Body of pancreas (tissue), 4 donors: ENCODE results near the gene PGLYRP1. TPM values are rescaled to one million over a fixed set of nuclear protein-coding genes. Genes with fewer than 3 reads are reported as not detected.
A peak's percentile ranks its signal among the peaks of the same experiment; 100 is the strongest.

Source experiments
- ATAC-seq: fragments of 150-250 bp; one replicate; pipeline ENCODE4 v1.9.1; 2016
- DNase-seq, 4 donors: peaks; one replicate each; pipeline ENCODE4 v3.0.0-alpha.2; 2019
- H3K27ac ChIP-seq, 4 donors: fragments of 200-600 bp; sonication (generic); 1 replicate in 3 of 4; 2 replicates in 1 of 4; pipeline versions ENCODE4 v1.5.1 to v1.6.1; 2016 to 2019; ENCODE audit warnings: mild to moderate bottlenecking in 1 of 4, mixed read lengths in 1 of 4, moderate library complexity in 1 of 4
- H3K27me3 ChIP-seq, 2 donors: fragments of 200-600 bp; sonication (generic); one replicate each; pipeline ENCODE4 v1.6.0; 2016; ENCODE audit warnings: mild to moderate bottlenecking in 1 of 2
- H3K36me3 ChIP-seq, 2 donors: fragments of 200-600 bp; sonication (generic); replicated peaks in 1 of 2; 2 replicates each; pipeline ENCODE4 v1.5.1; 2016; ENCODE audit warnings: low read depth in 2 of 2; ENCODE audit not compliant: insufficient read depth in 1 of 2
- H3K4me1 ChIP-seq: fragments of 200-600 bp; sonication (generic); one replicate; pipeline ENCODE4 v1.6.0; 2016
- H3K4me3 ChIP-seq, 2 donors: fragments of 200-600 bp; sonication (generic); 1 replicate in 1 of 2; 2 replicates in 1 of 2; pipeline ENCODE4 v1.5.1; 2016 to 2019
- H3K9me3 ChIP-seq, 3 donors: fragments of 200-600 bp; sonication (generic); 1 replicate in 2 of 3; 2 replicates in 1 of 3; pipeline ENCODE4 v1.5.1; 2016
- POLR2A ChIP-seq, 3 donors: fragments of 450-650 bp; IDR thresholded peaks; one replicate each; pipeline ENCODE4 v1.6.1; 2016; ENCODE audit warnings: antibody characterized with exemption in 3 of 3, mild to moderate bottlenecking in 2 of 3
- WGBS, 2 donors: methylation state at CpG; one replicate each; pipeline ENCODE4 v1.1.5; 2017; 5-methylcytosine and 5-hydroxymethylcytosine counted together
- intact Hi-C: fragments of 100-400 bp; cut with DNase I; formaldehyde crosslinking; loops from one replicate; pipeline ENCODE4 v1.15.1; 2023
- total RNA-seq, 2 donors: library from RNA; depleted of rRNA; stranded (reverse); fragments of >200 nt; gene quantifications; one replicate each; pipeline ENCODE4 v1.1.0, GENCODE V29; 2016
- TF ChIP-seq, protein P1 (sequence below), 7 experiments: fragments of 450-650 bp in 4 of 7; fragments of 200-600 bp in 3 of 7; sonication (generic) in 3 of 7; IDR thresholded peaks; one replicate each; pipeline ENCODE4 v1.5.1; 2016 to 2019; ENCODE audit warnings: antibody characterized with exemption in 7 of 7

The PGLYRP1 gene
- total RNA-seq, 2 donors from 2014 or later, result not detected

DNA sequence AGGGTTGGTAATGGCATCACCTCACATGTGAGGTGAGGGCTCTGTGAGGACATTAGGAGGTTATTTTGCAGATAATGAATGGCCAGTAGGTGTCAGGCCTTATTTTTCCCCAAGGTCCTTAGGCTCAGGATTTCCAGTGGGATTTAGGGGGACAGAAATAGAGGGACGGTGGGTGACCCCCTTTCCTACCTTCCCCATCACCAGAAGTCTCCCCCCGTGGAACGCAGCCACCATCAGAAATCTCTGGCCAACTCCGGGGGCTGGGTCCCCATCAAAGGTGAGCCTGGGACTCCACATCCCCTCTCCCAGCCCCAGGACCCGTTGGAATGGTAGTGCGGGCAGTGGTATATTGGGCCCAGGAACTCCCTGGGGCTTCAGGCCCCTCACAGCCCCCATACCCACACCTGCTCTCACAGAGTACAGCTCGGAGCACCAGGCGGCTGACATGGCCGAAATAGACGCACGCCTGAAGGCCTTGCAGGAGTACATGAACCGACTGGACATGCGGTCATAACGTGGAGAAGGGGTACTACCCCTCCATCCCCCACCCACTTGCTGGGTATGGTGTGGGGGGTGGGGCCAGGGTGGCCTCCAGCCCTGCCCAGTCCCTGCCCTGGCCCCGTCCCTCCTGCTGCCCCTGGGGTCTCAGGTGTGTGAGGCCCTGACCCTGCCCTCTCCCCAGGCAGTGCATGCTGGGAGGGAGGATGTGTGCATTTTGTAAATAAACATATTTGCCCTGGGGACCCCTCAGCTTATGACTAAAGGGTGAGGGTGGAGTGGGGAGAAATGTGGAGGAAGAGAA, 4.8 kb downstream of the PGLYRP1 start:
- ATAC-seq (no peak), DNase-seq (no peak)
- no peaks in the 10 kb centered on the region for H3K36me3 ChIP-seq
- H3K4me3 ChIP-seq, result no peak overlapping the region
- no peaks in the 10 kb centered on the region for H3K9me3 ChIP-seq
- intact Hi-C loops, result no loop called here
- 91 to 94% methylated on average over 9 to 15 of the region's 15 CpGs for WGBS, 2 donors
- peaks cover 24% of the 10 kb centered on the region for H3K4me1 ChIP-seq
- H3K27me3 ChIP-seq, result peaks cover 2 to 12% of the 10 kb centered on the region in 2 donors
- TF ChIP-seq, protein P1, sequence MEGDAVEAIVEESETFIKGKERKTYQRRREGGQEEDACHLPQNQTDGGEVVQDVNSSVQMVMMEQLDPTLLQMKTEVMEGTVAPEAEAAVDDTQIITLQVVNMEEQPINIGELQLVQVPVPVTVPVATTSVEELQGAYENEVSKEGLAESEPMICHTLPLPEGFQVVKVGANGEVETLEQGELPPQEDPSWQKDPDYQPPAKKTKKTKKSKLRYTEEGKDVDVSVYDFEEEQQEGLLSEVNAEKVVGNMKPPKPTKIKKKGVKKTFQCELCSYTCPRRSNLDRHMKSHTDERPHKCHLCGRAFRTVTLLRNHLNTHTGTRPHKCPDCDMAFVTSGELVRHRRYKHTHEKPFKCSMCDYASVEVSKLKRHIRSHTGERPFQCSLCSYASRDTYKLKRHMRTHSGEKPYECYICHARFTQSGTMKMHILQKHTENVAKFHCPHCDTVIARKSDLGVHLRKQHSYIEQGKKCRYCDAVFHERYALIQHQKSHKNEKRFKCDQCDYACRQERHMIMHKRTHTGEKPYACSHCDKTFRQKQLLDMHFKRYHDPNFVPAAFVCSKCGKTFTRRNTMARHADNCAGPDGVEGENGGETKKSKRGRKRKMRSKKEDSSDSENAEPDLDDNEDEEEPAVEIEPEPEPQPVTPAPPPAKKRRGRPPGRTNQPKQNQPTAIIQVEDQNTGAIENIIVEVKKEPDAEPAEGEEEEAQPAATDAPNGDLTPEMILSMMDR (IDR thresholded peaks at IDR 0.05), result no peak
- no peak for TF ChIP-seq POLR2A (IDR thresholded peaks at IDR 0.05)
- H3K27ac ChIP-seq, result no peak overlapping the region

DNA sequence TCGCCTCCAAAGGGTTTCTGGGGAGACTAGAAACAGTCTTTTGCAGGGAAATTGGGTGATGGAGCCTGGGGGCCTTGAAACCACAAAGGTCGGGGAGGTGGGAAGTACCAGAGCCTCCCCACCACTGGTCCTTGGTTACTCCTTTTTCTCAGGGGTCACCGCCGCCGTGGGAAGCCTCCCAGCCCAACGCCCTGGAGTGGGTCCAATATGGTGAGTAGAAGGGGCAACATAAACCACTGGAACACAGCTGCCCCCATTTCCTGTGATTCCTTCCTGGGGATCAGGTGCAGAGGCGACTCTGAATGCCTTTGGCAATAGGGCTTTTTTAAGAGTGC, 5.8 kb downstream of the PGLYRP1 start:
- H3K4me3 ChIP-seq, result no peak overlapping the region
- no peak for TF ChIP-seq POLR2A (IDR thresholded peaks at IDR 0.05)
- TF ChIP-seq, protein P1 (IDR thresholded peaks at IDR 0.05), result no peak
- no peaks in the 10 kb centered on the region for H3K36me3 ChIP-seq
- intact Hi-C loops, result no loop called here
- H3K27ac ChIP-seq, result no peak overlapping the region
- peaks cover 0 to 2% of the 10 kb centered on the region in 2 donors for H3K27me3 ChIP-seq
- ATAC-seq (no peak), DNase-seq (no peak)
- 20 to 31% methylated on average over 3 to 7 of the region's 7 CpGs for WGBS, 2 donors
- H3K4me1 ChIP-seq, result peaks cover 24% of the 10 kb centered on the region
- H3K9me3 ChIP-seq, result no peaks in the 10 kb centered on the region

DNA sequence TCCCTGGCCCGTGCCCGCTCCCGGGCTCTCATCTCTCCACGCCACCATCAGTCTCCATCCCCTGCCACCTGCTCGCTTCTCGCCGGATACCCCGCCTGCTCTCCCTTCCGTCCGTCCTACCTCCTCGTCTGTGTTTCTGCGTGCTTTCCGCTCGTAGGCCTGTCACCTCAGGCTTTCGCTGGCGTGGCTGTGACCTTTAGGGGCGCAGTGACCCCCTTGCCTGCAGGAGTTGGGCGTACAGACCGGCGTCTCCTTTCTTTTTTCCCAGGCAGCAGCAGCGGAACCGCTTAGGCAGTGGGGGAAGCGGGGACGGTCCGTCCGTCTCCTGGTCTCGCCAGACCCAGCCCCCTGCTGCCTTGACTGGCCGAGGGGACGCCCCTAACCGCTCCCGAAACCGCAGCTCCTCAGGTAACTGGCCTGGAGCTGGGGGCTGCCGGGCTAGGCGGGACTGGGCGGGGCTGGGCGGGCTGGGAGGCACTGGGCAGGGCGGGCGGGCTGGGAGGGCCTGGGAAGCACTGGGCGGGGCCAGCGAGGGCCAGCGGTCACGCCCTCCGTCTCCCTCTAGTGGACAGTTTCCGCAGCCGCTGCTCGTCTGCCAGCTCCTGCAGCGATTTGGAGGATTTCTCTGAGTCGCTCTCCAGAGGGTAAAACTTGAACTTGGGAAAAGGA, 6.3 kb downstream of the PGLYRP1 start:
- Histone ChIP-seq H3K27me3 (no peaks in the 10 kb centered on the region), H3K36me3 (no peaks in the 10 kb centered on the region), H3K4me3 (peak overlapping the region; percentile 14 to 61), H3K9me3 (no peaks in the 10 kb centered on the region), H3K4me1 (peaks cover 24% of the 10 kb centered on the region), H3K27ac (peak overlapping the region in 1 of 4 donors; percentile 44)
- ATAC-seq (peak; percentile 84), DNase-seq (peak; percentile 82 to 87 (median 86))
- intact Hi-C loops, result no loop called here
- TF ChIP-seq, protein P1 (IDR thresholded peaks at IDR 0.05), result peak; percentile 64 to 92 (median 69)
- no peak for TF ChIP-seq POLR2A (IDR thresholded peaks at IDR 0.05)
- WGBS, 2 donors, result 1% methylated on average over 24 to 48 of the region's 48 CpGs

DNA sequence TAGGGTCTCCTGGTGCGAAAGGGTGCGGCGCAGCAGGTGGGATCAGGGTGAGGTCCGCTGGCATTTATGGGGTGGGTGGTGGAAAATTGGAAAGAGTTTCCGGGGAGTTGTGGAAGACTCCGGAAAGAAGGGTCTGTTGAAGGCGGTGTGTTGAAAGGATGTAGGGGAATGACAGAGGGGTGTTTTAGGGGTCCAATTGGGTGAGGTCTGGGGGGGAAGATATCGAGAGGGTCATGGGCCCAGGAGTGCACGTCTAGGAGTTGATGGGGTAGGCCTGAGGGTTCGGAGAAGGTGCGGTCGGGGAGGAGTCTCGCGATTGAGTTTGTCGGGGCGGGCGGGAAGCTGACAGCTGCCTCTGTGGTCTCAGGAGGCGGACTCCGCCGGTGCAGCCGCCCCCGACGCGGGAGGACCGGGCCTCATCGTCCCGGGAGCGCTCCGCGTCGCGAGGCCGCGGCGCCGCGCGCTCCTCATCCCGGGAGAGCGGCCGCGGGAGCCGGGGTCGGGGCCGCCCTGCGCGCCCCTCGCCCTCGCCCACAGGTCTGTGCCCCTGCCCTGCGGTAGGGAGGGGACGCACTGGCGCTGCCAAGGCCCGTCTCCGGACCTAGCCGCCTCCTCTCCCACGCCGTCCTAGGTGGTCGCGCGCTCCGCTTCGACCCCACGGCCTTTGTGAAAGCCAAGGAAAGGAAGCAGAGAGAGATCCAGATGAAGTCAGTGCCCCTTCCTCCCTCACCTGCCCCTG, 7.0 kb downstream of the PGLYRP1 start:
- ATAC-seq, result no peak
- Histone ChIP-seq H3K27ac (peak overlapping the region in 1 of 4 donors; percentile 44), H3K4me1 (peaks cover 24% of the 10 kb centered on the region), H3K9me3 (no peaks in the 10 kb centered on the region), H3K4me3 (peak overlapping the region; percentile 14 to 61), H3K36me3 (no peaks in the 10 kb centered on the region), H3K27me3 (no peaks in the 10 kb centered on the region)
- intact Hi-C loops, result no loop called here
- TF ChIP-seq POLR2A (IDR thresholded peaks at IDR 0.05), result no peak
- TF ChIP-seq, protein P1 (IDR thresholded peaks at IDR 0.05), result no peak
- WGBS, 2 donors, result 6 to 21% methylated on average over 15 to 63 of the region's 63 CpGs
- DNase-seq, result peak in 2 of 4 donors; percentile 20 to 29
